ENCODE data around the gene SELENOV.
"Not testable (repeated sequence)": the region's sequence is repeated elsewhere in the genome, so short reads cannot be mapped to it uniquely, and the experiment has no call there.

SELENOV gene

GRCh38 chr19:39514840-39515550 is at the start of gene SELENOV:
TSS of gene SELENOV (plus strand) at chr19:39515139. CDS start at chr19:39515213, 74 bp downstream.
- DNase-seq, result peak; percentile 40

GRCh38 chr19:39465956-39466747 is 48.8 kb upstream of the SELENOV start:
- no peak for DNase-seq

GRCh38 chr19:39467941-39468340 is 47.0 kb upstream of the SELENOV start:
- DNase-seq, result no peak

GRCh38 chr19:39469036-39469435 is 45.9 kb upstream of the SELENOV start:
- DNase-seq, result no peak

- no peak for DNase-seq
Observed at GRCh38 chr19:39469567-39469966, 45.4 kb upstream of the SELENOV start.

GRCh38 chr19:39470724-39471339 is 44.1 kb upstream of the SELENOV start:
- DNase-seq, result no peak

GRCh38 chr19:39471756-39472536 is 43.0 kb upstream of the SELENOV start:
- DNase-seq, result no peak

- DNase-seq, result no peak
Observed at GRCh38 chr19:39472746-39473442, 42.0 kb upstream of the SELENOV start.

GRCh38 chr19:39473443-39473960 is 41.4 kb upstream of the SELENOV start:
- DNase-seq, result no peak

- DNase-seq, result peak; percentile 29
Observed at GRCh38 chr19:39474139-39474620, 40.8 kb upstream of the SELENOV start.

GRCh38 chr19:39475748-39476147 is 39.2 kb upstream of the SELENOV start:
- no peak for DNase-seq

- not testable (repeated sequence) for DNase-seq
Observed at GRCh38 chr19:39479319-39479801, 35.6 kb upstream of the SELENOV start.

GRCh38 chr19:39479916-39480315 is 35.0 kb upstream of the SELENOV start:
- DNase-seq, result no peak

GRCh38 chr19:39480337-39481228 is 34.4 kb upstream of the SELENOV start, which contains the start of gene TIMM50:
TSS of gene TIMM50 (plus strand) at chr19:39480838. CDS start at chr19:39480854, 16 bp downstream.
- DNase-seq, result peak; percentile 96

GRCh38 chr19:39481229-39481545 is 33.8 kb upstream of the SELENOV start:
- no peak for DNase-seq

GRCh38 chr19:39481676-39482075 is 33.3 kb upstream of the SELENOV start:
- DNase-seq, result no peak

- DNase-seq, result no peak
Observed at GRCh38 chr19:39483141-39483540, 31.8 kb upstream of the SELENOV start.

- no peak for DNase-seq
Observed at GRCh38 chr19:39489756-39490155, 25.2 kb upstream of the SELENOV start.

- no peak for DNase-seq
Observed at GRCh38 chr19:39492225-39492624, 22.7 kb upstream of the SELENOV start.

- DNase-seq, result no peak
Observed at GRCh38 chr19:39492788-39493187, 22.2 kb upstream of the SELENOV start.

- DNase-seq, result peak; percentile 20
Observed at GRCh38 chr19:39494661-39495060, 20.3 kb upstream of the SELENOV start.

All from NCI-H1436 (cell line).